HG02938 (cell line): ENCODE measurements around the gene PLA2G2A.
"Not testable (repeated sequence)": the region's sequence is repeated elsewhere in the genome, so short reads cannot be mapped to it uniquely, and the experiment has no call there.

Source experiments
- ATAC-seq: cut with Tn5 transposase; IDR thresholded peaks from one replicate; pipeline ENCODE4 v1.9.1; 2021; ENCODE audit warnings: mild to moderate bottlenecking, moderate library complexity; ENCODE audit not compliant: unreplicated experiment

The PLA2G2A gene

GRCh38 chr1:19934336-19934735 lies 45.1 kb downstream of the PLA2G2A start:
- no peak for ATAC-seq

- ATAC-seq, result no peak
These were observed 46.6 kb downstream of the PLA2G2A start for GRCh38 chr1:19932866-19933265.

GRCh38 chr1:19927130-19927421 lies 52.3 kb downstream of the PLA2G2A start:
- not testable (repeated sequence) for ATAC-seq

GRCh38 chr1:19926296-19927129 lies 52.9 kb downstream of the PLA2G2A start:
- no peak for ATAC-seq
